Brain microvascular endothelial cell (primary cell): ENCODE data around the gene SLC12A3.

Source experiments
- DNase-seq: peaks from one replicate; pipeline ENCODE4 v3.0.0-alpha.2; 2020
- H3K27ac ChIP-seq: fragments of 250-450 bp; sonication (Bioruptor Pico); 2 replicates; pipeline ENCODE4 v1.5.1; 2020; ENCODE audit warnings: mild to moderate bottlenecking, moderate library complexity
- H3K27me3 ChIP-seq: fragments of 250-450 bp; sonication (Bioruptor Pico); replicated peaks from 2 replicates; pipeline ENCODE4 v1.5.1; 2020; ENCODE audit warnings: mild to moderate bottlenecking
- H3K36me3 ChIP-seq: fragments of 250-450 bp; sonication (Bioruptor Pico); replicated peaks from 2 replicates; pipeline ENCODE4 v1.5.1; 2020; ENCODE audit warnings: mild to moderate bottlenecking
- H3K4me3 ChIP-seq: 2 replicates; pipeline ENCODE4 v1.5.1; 2011; ENCODE audit warnings: low read depth, mild to moderate bottlenecking, control low read depth, low read length, moderate library complexity
- CTCF ChIP-seq: IDR thresholded peaks from 2 replicates; pipeline ENCODE4 v1.5.1; 2011; ENCODE audit warnings: low read depth, mild to moderate bottlenecking, moderate library complexity, low read length, control low read depth, inconsistent platforms; ENCODE audit errors: missing control alignments
- in situ Hi-C: cut with HindIII; loops from 2 replicates; pipeline ENCODE4 v1.10.0; 2017; ENCODE audit warnings: low sequenced_read_pairs, low pct_ligation_motif_present

SLC12A3 gene

GRCh38 chr16:56911771-56912571, 47.0 kb downstream of the SLC12A3 start:
- peak; percentile 56 for DNase-seq
- no peak for TF ChIP-seq CTCF
- Histone ChIP-seq H3K4me3 (no peak overlapping the region), H3K27ac (peak overlapping the region; percentile 82), H3K27me3 (no peaks in the 10 kb centered on the region), H3K36me3 (no peaks in the 10 kb centered on the region)
- in situ Hi-C loops, result no loop called here

DNA sequence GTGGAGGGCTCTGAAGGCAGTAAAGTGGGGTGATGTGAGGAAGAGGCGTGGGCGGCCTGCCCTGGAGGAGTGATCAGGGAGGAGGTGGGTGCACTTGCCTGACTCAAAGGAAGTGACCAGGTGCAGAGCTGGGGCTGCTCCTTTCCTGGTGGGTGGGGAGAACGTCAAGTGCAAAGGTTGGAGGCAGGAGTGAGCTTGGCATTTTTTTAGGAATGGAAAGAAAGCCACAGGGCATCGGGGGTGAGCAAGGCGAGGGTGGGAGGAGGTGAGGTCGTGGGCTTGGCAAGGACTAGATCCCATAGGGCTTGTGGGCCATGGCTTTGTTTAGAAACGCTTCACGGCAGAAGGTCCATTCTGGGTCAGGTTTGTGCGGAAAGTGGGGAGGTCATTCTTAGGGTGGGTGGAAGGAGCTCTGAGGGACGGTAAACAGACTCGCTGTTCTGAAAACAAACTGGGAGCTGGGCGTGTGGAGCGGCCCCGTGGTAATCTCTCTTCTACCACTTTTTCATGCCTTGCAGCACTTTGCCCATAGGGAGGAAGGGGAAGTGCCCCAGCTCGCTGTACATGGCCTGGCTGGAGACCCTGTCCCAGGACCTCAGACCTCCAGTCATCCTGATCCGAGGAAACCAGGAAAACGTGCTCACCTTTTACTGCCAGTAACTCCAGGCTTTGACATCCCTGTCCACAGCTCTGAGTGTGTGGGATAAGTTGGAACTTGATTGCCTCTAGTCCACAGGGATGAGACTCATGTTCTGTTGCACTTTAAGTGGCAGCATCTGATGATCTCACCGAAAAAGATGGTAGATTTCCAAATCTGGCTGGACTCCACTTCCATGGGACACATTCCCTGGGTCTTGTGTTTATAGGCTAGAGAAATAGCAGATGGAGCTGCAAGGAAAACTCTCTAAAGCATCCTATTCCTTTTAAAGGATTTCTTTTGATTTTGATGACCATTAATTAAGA, 48.0 kb downstream of the SLC12A3 start:
- DNase-seq, result peak; percentile 45
- H3K27me3 ChIP-seq, result no peaks in the 10 kb centered on the region
- no peaks in the 10 kb centered on the region for H3K36me3 ChIP-seq
- no peak for TF ChIP-seq CTCF
- in situ Hi-C loops, result no loop called here
- peak overlapping the region; percentile 82 for H3K27ac ChIP-seq
- H3K4me3 ChIP-seq, result no peak overlapping the region

DNA sequence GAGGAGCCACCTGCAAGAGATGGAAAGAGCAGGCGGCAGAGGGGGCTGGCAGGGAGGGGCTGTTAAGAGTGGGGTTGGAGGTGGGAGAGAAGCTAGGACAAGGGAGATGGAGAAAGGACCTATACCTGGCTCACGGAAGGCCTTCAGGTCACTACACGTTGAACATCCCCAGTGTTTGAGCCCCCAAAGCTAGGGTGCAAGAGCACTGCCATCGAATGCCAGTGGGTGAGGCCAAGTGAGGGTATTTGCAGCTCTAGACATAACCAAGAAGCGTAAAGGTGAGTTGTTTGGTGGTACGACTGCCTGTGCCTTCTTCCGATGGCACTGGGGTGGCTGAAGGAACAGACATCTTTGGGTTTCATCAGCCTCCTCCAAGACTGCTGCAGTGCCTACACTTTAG, 49.9 kb downstream of the SLC12A3 start:
- DNase-seq, result no peak
- H3K27me3 ChIP-seq, result no peaks in the 10 kb centered on the region
- no peak overlapping the region for H3K4me3 ChIP-seq
- H3K27ac ChIP-seq, result peak overlapping the region; percentile 85
- no peaks in the 10 kb centered on the region for H3K36me3 ChIP-seq
- no peak for TF ChIP-seq CTCF
- in situ Hi-C loops, result no loop called here

- H3K4me3 ChIP-seq, result no peak overlapping the region
- no peaks in the 10 kb centered on the region for H3K27me3 ChIP-seq
- H3K36me3 ChIP-seq, result no peaks in the 10 kb centered on the region
- DNase-seq, result peak; percentile 58
- in situ Hi-C loops, result no loop called here
- TF ChIP-seq CTCF, result no peak
- peak overlapping the region; percentile 85 for H3K27ac ChIP-seq
Measured at GRCh38 chr16:56915336-56916119, 50.5 kb downstream of the SLC12A3 start.

DNA sequence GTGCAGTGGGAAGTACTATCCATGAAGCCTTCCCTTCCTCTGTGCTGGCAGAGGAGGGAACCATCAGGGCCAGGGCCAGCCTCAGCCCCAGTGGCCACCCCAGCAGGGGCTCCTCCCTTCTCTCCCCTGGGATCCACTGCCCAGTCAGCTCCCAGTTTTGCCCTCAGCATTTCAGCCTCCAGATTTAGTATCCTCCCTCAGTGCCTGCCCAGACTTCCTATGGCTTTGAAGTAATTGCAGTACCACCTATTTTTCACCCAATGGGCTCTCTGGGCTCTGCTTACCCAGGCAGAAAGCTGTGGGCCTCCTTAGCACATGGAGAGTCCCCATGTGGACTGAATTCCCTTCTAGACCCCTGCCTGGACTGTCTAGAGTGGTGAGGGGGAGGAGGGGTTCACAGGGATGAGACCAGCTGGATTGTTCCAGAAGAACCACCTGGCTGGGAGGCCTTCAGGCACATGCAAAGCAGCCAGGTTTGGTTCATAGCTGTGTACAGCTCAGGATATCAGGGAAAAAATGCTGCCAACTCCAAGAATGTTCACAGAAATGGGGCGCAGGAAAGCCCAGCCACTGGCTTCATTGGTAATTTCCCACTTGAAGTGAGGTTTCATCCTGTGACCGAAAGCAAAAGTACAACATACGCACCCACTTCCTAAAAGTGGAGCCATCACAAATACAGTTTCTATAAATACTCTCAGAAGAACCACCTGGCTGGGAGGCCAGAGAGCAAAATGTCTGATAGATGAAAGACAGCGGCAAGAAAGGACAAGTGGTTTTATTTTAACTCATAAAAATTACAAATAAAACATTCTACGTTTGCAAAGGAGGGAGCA, 51.8 kb downstream of the SLC12A3 start:
- H3K27ac ChIP-seq, result peak overlapping the region; percentile 85
- in situ Hi-C loops, result no loop called here
- H3K27me3 ChIP-seq, result no peaks in the 10 kb centered on the region
- H3K36me3 ChIP-seq, result no peaks in the 10 kb centered on the region
- H3K4me3 ChIP-seq, result no peak overlapping the region
- no peak for TF ChIP-seq CTCF
- no peak for DNase-seq
